LNCaP clone FGC (cell line): ENCODE data around the gene TXNRD3.

ENCODE experiments used
- DNase-seq: peaks from one replicate; pipeline ENCODE4 v3.0.0-alpha.2; 2011; ENCODE audit warnings: low read depth
- H3K4me3 ChIP-seq: 2 replicates; pipeline ENCODE4 v1.5.1; 2011; ENCODE audit warnings: mild to moderate bottlenecking, low read depth, low read length, control low read depth
- CTCF ChIP-seq: IDR thresholded peaks from 2 replicates; pipeline ENCODE4 v1.5.1; 2012; ENCODE audit warnings: mild to moderate bottlenecking; ENCODE audit not compliant: control insufficient read depth, insufficient read depth; ENCODE audit errors: extremely low read depth

Gene TXNRD3

GRCh38 chr3:126691765-126692164 is 36.8 kb upstream of the TXNRD3 start:
- DNase-seq: no peak
- H3K4me3 ChIP-seq: no peak overlapping the region
- TF ChIP-seq CTCF: no peak

DNA sequence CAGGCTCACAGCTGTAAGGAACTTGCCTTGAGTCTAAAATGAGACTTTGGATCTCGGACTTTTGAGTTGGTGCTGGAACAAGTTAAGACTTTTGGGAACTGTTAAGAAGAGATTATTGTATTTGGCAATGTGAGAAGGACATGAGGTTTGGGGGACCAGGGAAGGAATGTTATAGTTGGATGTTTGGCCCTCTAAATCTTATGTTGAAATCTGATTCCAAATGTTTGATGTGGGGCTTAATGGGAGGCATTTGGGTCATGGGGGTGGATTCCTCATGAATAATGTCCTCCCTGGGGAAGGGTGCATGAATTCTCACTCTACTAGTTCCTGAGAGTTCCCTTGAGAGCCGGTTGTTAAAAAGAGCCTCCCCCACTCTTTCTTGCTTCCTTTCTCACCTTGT is 30.6 kb upstream of the TXNRD3 start:
- TF ChIP-seq CTCF: no peak
- no peak for DNase-seq
- no peak overlapping the region for H3K4me3 ChIP-seq

DNA sequence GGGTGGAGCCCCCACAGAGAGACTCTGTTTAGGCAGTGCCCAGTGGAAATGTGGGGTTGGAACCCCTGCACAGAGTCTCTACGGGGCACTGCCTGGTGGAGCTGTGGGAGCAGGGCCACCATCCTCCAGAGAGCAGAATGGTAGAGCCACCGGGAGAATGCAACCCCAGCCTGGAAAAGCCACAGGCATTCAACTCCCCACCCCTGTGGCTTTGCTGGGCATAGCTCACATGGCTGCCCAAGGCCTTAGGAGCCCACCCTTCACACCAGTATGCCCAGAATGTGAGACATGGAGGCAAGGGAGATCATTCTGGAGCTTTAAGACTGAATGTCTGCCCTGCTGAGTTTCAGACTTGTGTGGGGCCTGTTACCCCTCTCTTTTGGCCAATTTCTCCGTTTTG is 30.1 kb upstream of the TXNRD3 start:
- H3K4me3 ChIP-seq: no peak overlapping the region
- no peak for TF ChIP-seq CTCF
- no peak for DNase-seq

GRCh38 chr3:126684218-126684751 is 29.4 kb upstream of the TXNRD3 start:
- H3K4me3 ChIP-seq: no peak overlapping the region
- TF ChIP-seq CTCF: no peak
- DNase-seq: no peak

DNA sequence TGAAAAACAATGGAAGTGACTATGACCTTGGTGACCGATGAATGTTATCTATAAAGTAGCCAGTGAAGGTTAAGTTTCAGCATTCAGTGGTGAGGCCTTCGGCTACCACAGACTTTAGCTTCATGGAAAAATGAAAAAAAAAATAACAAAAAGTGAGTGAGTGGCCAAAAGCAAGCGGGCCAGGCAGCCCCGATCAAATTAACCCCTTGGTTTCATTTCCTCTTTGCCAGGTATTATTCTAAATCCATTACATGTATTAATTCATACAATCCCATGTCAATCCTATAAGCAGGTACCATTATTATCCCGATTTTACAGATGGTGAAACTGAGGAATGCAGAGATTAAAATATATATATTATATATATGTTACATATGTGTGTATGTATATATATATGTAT is 28.1 kb upstream of the TXNRD3 start:
- no peak overlapping the region for H3K4me3 ChIP-seq
- TF ChIP-seq CTCF: no peak
- no peak for DNase-seq

GRCh38 chr3:126682009-126682408 is 27.1 kb upstream of the TXNRD3 start:
- peak; percentile 36 for DNase-seq
- TF ChIP-seq CTCF: no peak
- no peak overlapping the region for H3K4me3 ChIP-seq

GRCh38 chr3:126680667-126681055 is 25.7 kb upstream of the TXNRD3 start:
- no peak for DNase-seq
- no peak overlapping the region for H3K4me3 ChIP-seq
- TF ChIP-seq CTCF: no peak
